HG02885 (cell line): ENCODE measurements around the gene TRAK1.
A peak's percentile ranks its signal among the peaks of the same experiment; 100 is the strongest.

Experiments
- ATAC-seq: cut with Tn5 transposase; IDR thresholded peaks from one replicate; pipeline ENCODE4 v1.9.1; 2021; ENCODE audit warnings: mild to moderate bottlenecking; ENCODE audit not compliant: unreplicated experiment, poor library complexity

Gene TRAK1

DNA sequence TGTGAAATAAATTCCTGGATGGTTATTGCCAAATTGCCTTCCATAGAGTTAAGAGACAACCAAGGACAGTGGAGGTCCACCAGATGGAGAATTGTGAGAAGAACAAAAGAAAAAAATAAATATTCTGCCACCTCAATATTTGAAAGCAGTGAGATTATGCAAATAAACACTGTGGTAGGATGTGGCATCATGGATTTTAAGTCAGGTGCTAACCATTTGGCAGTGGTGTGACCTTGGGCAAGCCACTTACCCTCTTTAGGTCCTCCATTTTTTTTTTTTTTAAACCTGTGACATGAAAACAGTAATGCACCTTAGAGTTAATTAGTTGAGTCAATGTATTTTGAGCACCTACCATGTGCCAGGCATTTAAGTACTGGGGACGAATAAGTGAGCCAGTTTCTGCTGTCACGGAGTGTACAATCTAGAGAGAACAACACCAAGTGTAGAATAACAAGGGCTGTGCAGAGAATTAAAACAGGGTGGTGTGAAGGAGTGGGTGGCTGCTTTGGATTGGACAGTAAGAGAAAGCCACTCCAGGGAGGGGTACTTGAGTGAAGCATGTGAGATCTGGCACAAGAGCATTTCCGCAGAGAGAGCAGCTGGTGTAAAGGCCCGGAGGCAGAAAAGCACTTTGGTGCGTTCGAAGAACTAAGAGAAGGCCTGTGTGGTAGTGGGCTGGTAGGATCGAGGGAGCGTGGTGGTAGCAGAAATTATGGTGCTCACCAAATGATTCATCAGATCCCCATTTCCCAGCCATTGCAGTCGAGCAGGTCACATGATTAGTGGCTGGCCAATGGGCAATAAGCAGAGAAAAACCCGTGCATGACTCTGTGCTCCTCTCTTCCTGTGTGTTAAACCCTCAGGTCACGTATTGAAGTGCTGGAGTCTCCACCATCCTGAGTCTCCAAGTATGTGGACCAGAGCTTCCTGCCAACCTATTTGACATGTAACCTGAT lies 135.6 kb downstream of the TRAK1 start:
- ATAC-seq = no peak

DNA sequence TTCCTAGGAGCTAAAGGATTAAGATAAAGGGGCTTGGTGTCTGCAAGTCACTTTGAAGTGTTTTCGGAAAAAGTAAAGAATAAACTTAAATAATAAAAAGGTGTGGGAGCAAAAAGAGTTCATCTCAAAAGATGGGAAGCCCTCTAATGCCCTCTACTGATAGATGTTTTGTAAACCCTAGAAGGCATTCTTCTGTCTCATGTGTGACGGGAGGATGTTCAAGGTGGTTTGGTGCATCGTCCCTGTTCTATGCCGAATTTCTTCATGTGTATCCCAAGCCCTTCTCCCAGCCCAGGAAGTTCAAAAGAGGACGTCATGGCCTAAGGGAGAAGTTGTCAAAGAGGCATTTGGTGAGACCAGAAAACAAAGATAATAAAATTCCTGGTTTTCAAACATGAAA lies 137.6 kb downstream of the TRAK1 start:
- ATAC-seq = no peak

DNA sequence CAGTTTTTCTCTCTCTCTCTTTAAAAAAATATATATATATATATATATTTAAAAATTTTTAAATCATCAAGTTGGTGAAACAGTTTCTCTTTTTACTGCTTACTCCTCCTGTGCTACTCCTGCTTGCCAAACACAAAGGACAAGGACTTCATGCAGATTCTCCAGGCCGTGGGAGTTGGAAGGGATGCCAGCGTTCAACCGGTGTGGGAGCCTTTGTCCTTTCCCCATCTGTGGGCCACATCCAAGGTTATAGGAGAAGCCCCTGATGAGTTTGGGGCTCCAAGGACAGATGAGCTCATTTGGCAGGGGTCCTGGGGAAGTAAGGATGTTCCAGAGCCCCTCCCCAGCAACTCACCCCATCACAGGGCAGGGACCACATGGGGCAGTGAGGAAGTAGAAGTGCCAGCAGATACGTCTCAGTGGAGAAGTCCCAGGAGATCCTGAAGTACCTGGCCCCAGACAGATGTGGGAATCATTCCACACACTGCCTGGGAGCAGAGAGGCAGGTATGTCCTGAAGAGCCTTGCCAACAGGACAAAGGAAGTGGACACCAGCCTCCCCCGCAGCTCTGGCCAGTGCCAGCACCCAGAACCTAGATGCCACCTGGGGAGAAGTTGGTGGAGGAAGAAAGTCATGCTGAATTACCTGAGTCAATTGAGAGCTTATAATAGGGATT lies 138.2 kb downstream of the TRAK1 start:
- no peak for ATAC-seq

DNA sequence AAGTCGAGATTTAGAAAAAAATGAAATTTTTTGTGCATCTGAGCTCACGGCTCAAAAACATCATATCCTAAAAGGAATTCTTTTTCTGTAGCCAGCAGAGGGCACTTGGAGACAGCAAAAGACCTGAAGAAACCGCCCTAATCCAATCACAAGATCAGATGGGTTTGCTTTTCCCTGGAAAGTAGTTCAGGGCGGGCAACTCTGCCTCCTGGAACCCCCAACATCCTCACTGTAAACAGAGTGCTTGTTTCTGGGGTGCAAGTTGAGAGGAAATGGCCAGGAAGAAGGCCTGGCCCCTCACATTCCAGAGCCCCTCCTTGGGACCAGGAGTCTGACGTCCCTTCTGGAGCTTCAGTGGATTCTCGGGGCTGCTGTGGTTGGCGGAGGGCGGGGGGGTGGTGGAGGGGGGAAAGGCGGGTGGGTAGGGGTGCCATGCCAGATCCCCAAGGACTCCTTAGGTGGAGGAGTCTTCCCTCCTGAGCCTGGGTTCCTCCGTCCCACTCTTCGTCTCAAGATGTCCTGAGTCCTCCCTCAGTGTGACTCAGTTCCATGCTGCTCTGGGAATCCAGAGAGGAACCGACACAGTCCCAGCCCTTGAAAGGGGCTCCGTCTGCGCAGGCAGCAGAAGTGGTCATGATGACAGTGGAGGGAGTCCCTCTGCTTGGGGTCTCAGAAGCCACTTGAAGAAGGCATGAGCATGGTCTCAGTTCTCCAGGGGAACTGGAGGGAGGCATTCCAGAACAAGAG lies 139.0 kb downstream of the TRAK1 start:
- no peak for ATAC-seq

DNA sequence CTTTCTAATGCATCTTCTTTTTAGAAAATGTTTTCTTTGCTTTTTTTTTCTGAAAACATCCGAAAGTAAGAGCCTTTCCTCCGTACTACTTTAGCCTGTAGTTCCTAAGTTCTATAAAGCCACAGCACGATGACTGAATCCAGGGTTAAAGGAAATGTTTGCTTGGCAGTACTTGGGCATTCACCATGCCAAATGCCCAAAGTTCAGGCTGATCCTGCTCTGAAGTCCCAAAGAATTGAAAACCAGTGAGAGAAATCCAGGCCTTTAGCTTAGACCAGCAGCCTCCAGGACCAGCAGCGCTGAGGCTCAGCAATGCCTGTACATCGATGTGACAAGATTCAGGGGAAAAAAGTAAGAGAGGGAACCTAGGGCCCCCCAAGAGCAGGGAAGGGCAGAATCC lies 139.7 kb downstream of the TRAK1 start:
- ATAC-seq = no peak

DNA sequence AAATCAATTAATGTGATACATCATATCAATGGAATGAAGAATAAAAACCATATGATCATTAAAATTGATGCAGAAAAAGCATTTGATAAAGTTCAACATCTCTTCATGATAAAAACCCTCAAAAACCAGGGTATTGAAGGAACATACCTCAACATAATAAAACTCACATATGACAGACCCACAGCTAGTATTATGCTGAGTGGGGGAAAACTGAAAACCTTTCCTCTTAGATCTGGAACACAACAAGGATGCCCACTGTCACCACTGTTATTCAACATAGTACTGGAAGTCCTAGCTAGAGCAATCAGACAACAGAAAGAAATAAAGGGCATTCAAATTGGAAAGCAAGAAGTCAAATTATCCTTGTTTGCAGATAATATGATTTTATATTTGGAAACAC lies 144.4 kb downstream of the TRAK1 start:
- no peak for ATAC-seq

DNA sequence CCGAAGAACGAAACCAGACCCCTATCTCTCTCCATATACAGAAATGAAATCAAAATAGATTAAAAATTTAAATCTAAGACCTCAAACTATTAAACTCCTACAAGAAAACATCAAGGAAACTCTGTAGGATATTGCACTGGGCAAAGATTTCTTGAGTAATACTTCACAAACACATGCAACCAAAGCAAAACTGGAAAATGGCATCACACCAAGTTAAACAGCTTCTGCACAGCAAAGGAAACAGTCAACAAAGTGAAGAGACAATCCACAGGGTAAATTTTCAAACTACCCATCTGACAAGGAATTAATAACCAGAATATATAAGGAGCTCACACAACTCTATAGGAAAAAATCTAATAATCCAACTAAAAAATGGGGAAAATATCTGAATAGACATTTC lies 145.5 kb downstream of the TRAK1 start:
- no peak for ATAC-seq

DNA sequence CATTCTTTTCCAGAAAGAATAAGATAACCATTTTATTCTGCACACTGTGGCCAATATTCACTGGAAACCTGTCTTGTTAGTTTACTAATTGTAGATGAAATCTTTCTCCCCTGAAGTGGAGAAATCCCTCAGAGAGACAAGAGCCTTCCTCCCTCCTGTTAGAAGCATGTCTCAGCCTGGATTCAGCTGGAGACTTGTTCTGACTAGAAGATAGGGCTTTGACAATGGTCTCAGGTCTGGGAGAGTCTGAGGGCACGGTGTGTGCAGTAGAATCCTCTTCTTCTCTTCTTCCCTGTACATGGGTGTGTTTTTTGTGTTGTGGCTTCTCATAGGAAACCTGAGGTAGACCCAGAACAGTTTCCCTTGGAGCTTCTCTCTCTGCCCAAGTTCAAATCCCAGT lies 154.9 kb downstream of the TRAK1 start:
- ATAC-seq = no peak

DNA sequence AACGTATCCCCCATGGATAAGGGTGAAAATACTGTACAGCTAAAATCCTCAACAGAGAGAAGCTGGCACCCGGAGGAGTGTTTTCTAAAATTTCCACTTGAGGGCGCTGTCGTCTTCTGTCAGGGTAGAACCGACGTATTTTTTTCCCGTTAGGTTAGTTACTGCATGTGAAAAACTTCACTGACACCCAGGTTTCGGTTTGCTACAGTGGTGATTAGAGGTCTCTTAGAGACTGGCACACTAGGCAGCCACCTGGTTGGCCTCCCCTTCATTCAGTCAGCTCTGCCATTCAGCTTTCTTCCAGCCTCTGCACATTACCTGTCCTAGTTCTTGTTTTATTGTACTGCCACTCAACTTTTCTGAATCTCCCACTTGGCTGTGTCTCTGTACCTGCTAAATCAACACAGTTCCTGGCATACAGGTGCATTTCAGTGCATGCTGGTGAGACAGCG lies 156.4 kb downstream of the TRAK1 start:
- peak; percentile 52 for ATAC-seq

DNA sequence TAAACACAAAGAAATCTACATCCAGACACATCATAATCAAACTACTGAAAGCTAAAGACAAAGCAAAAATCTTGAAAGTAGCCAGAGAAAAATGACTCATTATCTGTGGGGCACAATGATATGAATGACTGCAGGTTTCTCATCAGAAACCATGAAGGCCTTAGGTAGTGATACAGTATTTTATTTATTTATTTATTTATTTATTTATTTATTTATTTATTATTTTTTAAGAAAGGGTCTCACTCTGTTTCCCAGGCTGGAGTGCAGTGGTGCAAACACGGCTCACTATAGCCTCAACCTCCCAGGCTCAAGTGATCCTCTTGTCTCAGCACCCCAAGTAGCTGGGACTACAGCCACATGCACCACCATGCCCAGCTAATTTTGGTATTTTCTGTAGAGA lies 159.6 kb downstream of the TRAK1 start:
- ATAC-seq = no peak

DNA sequence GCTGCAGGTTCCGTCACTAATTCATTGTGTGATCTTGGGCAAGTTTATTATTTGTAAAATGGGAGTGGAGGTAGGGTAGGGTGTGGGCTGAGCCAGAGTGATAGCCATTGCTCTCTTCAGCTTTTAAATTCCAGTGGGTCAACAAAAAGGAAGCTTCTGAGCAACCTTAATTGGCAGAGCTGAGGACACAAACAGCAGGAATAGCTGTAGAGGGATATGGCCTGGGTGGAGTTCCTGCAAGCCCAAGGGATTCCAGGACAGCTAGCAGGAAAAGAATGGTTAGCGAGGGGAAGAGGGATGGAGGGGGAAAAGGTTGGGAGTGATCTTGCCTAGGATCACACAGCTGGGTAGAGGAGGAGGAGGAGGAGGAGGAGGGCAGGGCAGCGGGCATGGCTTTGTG lies 163.4 kb downstream of the TRAK1 start:
- ATAC-seq = no peak

DNA sequence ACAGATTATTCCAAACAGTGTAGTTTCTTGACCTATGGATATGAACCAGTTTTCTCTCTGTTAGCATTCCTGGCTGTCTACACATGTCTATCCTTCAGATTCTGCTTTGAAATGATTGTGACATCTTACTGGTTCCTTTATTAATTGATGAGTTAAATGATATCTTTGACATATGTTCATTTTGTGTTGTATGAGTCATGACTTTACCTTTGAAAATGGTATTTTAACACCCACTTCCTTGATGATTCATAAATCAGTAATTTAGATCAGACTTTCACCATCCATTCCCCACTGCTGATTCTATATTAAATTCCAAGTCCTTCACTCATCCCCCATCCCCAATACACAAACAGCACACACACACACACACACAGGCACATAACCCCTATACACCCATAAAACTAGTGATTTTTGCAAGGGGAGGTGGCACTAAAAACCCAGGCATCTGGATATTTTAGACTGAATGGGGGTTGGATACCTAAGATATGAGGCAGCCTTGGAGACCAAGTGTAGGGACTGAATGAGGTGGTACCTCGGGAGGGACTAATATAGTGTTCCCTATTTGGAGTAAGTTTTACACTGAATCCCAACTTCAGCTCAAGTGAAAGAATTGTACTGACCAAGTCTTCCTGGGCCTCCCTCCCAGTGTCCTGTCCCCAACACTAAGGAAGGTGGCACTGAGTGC lies 165.1 kb downstream of the TRAK1 start:
- no peak for ATAC-seq

DNA sequence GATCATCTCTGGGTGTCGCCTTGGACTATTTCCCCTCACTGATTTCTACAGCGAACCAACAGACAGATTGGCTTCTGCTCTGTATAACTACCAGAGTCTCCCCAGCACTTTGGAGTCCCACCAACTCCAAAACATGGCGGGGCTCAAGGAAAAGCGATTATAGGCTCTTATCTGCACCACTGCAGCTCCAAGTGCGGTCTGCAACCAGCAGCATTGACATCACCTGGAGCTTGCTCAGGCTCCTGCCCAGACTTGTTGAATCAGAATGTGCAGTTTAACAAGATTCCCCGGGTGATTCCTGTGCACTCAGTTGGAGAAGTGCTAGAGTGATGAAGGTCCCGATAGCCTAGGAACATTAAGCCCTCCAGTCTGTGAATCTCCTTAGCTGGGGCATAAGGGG lies 165.8 kb downstream of the TRAK1 start:
- ATAC-seq = no peak

DNA sequence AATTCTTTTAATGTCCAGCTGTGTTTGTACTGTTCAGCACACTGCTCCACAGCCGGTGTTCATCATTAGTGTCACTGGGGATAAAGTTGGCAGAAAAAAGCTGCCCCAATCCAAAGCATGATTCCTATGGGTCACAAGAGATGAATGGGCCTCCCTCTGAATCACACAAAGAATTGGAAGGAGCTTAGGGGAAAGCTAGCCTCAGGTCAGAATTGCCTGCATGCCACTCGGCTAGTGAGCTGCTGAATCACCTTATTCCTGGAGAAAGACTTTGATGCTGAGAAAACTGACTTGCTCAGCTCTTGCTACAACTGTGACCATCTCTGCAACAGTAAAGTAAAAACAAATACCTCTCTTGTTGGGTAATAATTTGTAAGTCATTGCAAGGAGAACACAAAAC lies 171.4 kb downstream of the TRAK1 start:
- ATAC-seq = no peak

DNA sequence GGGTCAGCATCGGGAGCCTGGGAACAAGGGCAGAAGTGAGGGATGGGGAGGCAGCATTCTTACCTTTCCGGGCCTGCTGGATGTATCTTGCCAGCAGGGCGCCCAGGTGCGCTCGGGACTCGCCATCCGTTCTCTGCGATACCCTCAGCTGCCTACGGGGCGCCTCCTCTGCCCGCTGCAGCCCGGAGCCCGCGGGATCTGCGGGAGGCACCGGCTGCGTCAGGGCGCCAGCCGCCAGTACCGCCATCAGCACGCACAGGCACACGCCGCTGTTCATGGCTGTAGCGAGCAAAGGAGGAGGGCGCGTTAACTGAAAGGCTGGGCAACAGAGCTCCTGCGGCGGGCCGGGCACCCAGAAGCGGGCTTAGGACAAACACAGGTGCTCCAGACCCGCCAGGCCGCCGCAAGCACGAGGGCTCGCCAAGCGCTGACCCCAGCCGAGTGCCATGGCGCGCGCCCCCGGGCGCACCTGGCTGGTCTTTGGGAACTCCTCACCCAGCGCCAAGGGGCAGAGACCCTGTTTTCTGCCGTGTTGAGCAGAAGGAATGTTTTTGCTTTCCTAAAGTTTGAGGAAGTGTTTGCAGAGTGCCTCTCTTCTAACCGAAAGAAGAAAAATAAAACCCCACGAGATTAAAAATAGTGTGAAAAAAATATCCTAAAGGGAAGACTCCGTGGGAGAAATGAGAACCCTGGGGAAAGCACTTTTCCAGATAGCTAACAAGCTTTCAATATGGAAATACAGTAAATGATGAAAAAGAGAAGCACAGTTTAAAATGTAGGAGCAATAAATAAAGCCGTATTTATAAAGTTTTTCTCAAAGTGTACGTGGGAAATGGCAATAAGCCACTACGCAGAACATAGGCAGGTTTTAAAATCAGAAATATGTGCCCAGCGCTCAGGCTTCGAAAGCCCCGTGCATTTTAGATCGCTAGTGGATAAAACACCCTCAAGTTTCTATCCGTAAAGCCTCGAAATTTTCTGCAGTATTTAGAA lies 172.5 kb downstream of the TRAK1 start:
- ATAC-seq = no peak

DNA sequence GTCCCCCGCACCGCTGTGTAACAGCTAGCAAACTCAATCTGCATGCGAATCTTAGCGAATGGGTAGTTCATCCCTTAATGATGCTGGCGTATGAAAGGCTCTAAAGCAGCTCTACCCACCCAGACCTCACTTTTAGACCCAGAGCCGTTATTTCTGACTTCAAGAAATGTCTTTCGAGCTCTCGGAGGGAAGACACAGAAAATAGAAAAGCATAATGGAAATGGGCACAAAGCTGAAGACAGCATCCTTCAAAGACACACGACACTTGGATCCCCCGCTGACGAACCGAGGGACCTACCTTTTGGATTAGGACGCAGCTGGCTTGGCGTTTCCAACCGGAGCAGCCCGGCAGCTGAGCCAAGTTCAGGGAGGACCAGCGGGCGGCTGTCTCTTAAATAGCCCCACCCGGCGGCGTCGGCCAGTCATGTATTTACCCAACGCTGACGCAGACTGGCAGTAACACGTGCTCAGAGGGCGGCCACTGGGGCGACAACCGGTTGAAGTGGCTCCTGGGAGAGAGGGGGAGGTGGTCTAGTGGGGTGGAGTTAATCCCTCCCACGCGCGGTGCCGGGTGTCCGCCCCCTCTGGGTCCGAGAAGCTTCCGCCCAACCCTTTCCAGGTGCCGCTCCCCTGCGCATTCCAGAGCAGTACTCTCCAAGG lies 173.4 kb downstream of the TRAK1 start:
- ATAC-seq = no peak

DNA sequence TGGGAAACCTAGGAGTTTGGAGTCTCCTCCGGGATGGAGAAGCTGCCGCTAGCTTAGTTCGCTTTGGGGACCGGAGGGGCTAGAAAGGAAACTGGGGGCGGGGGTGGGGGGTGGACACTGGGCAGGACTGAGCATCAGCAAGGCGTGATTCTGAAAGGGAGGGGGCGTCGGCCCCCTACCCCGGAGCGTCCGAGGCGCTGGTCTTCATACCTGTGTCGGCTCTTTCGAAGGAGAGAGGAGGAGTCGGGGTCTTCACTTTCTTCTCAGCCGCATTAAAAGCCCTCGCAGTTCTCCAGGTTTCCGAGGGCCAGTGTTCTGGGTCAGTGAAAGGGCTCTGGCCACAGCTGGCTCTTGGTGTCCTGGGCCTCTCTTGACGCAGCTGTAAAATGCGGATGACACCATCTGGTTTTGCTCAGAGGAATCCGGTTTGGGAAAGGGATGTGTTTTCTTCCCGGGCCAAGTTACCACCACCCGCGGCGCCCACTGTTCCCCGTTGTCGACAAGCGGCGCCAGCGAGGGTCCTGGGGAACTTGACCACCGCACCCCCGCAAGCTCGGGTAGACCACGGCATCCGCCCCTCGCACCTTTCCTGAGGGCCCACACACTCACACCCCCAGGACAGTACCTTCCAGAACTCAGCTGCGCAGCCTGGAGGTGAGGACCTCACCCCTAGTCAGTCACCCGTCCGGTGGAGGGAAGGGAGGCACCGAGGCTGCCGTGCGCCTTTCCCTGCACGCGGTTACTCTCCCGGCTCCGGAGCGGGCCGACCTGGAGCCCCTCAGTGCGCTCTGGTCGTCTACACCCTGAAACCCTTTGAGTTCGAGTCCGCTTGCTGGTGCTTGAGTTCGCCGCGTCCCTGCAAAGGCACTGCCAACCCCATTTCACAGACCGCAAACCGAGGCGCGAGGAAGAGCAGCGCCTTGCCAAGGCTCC lies 174.2 kb downstream of the TRAK1 start:
- no peak for ATAC-seq

DNA sequence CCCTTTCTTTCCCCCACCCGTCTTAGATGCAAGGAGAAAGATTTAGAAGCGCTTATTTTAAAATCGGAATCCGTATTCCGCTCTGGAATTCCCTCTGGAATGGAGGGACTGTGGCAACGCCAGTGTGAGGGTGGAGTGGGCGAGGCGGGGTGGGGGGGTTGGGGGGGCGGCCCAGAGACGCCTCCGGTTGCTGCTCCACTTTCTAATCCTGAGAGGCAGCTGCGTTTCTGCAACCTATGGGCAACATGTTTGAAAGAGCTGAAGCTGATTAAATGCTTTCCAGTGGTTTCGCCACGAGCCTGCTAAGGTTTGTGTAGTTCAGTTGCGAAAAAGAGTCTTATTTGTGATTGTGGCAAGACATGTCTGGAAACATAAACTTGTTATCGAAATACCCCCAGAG lies 174.9 kb downstream of the TRAK1 start, which contains the start of gene CCK:
Gene CCK (minus strand): TSS at position 101 of the 400 bp plus-strand sequence. CDS start 2,555 bp downstream, outside the sequence.
- no peak for ATAC-seq
